ENCODE measurements around the gene AKAP7.

The AKAP7 gene

GRCh38 chr6:131146865-131147264 lies 11.6 kb downstream of the AKAP7 start:
- TF ChIP-seq Cebpa-rat (IDR thresholded peaks at IDR 0.05): no peak
- no peak overlapping the region for H3K9ac ChIP-seq
- H4K20me1 ChIP-seq: no peaks in the 10 kb centered on the region
- H3K4me2 ChIP-seq: no peak overlapping the region
- peaks cover 0 to 17% (median 9%) of the 10 kb centered on the region in 11 experiments; a peak in 14 of 22 replicates for H3K9me3 ChIP-seq (replicated peaks in 1 of 11)
- H3K4me3 ChIP-seq: no peak overlapping the region
- H3K4me1 ChIP-seq: no peaks in the 10 kb centered on the region
- H3K27ac ChIP-seq: no peak overlapping the region
- H3K27me3 ChIP-seq: no peaks in the 10 kb centered on the region
- peaks cover 0 to 19% (median 7%) of the 10 kb centered on the region in 11 experiments; a peak in 9 of 22 replicates for H3K36me3 ChIP-seq

DNA sequence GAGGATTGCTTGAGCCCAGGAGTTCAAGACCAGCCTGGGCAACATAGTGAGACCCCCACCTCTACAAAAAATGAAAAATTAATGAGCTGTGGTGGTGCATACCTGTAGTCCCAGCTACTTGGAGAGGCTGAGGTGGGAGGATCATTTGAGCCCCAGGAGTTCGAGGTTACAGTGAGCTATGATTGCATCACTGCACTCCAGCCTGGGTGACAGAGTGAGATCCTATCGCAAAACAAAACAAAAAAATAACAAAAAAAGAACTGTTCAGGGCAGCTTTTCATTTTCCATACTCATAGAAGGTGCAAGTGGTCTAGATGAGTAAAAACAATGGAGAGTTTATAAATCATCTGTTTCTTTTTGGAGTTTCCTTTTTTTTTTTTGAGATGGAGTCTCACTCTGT lies 21.1 kb downstream of the AKAP7 start:
- no peaks in the 10 kb centered on the region for H3K36me3 ChIP-seq
- no peak overlapping the region for H3K9ac ChIP-seq
- no peak overlapping the region for H3K27ac ChIP-seq
- no peaks in the 10 kb centered on the region for H3K27me3 ChIP-seq
- no peak overlapping the region for H3K4me2 ChIP-seq
- H3K4me3 ChIP-seq: no peak overlapping the region
- H3K4me1 ChIP-seq: no peaks in the 10 kb centered on the region
- no peaks in the 10 kb centered on the region for H4K20me1 ChIP-seq
- TF ChIP-seq Cebpa-rat (IDR thresholded peaks at IDR 0.05): no peak
- no peaks in the 10 kb centered on the region for H3K9me3 ChIP-seq (replicated peaks in 1 of 11)

- TF ChIP-seq Cebpa-rat (IDR thresholded peaks at IDR 0.05): no peak
- Histone ChIP-seq H3K36me3 (no peaks in the 10 kb centered on the region), H3K4me1 (no peaks in the 10 kb centered on the region), H3K27ac (no peak overlapping the region), H3K4me2 (no peak overlapping the region), H3K9ac (no peak overlapping the region), H3K27me3 (no peaks in the 10 kb centered on the region), H4K20me1 (no peaks in the 10 kb centered on the region), H3K9me3 (replicated peaks in 1 of 11) (no peaks in the 10 kb centered on the region), H3K4me3 (no peak overlapping the region)
These were observed 24.3 kb downstream of the AKAP7 start for GRCh38 chr6:131159578-131159977.

DNA sequence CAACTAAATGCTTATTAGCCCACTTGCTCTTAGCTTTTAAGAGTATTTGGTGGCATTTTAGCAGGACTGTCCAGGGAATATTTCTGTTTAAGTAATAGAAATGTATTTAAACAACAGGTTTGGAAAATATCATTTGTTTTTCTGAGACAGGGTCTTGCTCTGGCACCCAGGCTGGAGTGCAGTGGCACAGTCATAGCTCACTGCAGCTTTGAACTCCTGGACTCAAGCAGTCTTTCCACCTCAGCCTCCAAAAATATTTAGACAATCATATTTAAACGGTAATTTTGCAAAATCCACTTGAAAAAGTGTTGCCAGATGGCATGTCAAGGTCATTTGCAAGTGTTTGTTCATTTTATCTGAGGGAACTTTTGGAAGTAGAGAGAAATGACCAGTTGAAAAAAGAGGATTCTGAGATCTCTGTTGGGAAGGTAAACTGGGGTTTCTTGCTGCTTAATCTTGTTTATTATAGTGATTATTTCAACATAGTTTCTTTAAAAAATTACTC lies 25.0 kb downstream of the AKAP7 start:
- no peaks in the 10 kb centered on the region for H3K4me1 ChIP-seq
- H4K20me1 ChIP-seq: no peaks in the 10 kb centered on the region
- no peak for TF ChIP-seq Cebpa-rat (IDR thresholded peaks at IDR 0.05)
- no peak overlapping the region for H3K4me3 ChIP-seq
- H3K36me3 ChIP-seq: peaks cover 0 to under 1% (median 0%) of the 10 kb centered on the region in 11 experiments; a peak in 1 of 22 replicates
- no peaks in the 10 kb centered on the region for H3K9me3 ChIP-seq (replicated peaks in 1 of 11)
- H3K4me2 ChIP-seq: no peak overlapping the region
- no peak overlapping the region for H3K9ac ChIP-seq
- no peaks in the 10 kb centered on the region for H3K27me3 ChIP-seq
- no peak overlapping the region for H3K27ac ChIP-seq

GRCh38 chr6:131161987-131162386 lies 26.7 kb downstream of the AKAP7 start:
- no peak for TF ChIP-seq Cebpa-rat (IDR thresholded peaks at IDR 0.05)
- Histone ChIP-seq H3K27me3 (no peaks in the 10 kb centered on the region), H3K9me3 (replicated peaks in 1 of 11) (no peaks in the 10 kb centered on the region), H3K27ac (no peak overlapping the region), H3K4me3 (no peak overlapping the region), H3K9ac (no peak overlapping the region), H4K20me1 (no peaks in the 10 kb centered on the region), H3K4me1 (no peaks in the 10 kb centered on the region), H3K36me3 (peaks cover 0 to 6% (median 0%) of the 10 kb centered on the region in 11 experiments; a peak in 4 of 22 replicates), H3K4me2 (no peak overlapping the region)

GRCh38 chr6:131163886-131164285 lies 28.6 kb downstream of the AKAP7 start:
- no peak overlapping the region for H3K27ac ChIP-seq
- TF ChIP-seq Cebpa-rat (IDR thresholded peaks at IDR 0.05): no peak
- no peaks in the 10 kb centered on the region for H4K20me1 ChIP-seq
- H3K4me2 ChIP-seq: no peak overlapping the region
- peaks cover 0 to 6% (median 0%) of the 10 kb centered on the region in 11 experiments; a peak in 4 of 22 replicates for H3K36me3 ChIP-seq
- no peak overlapping the region for H3K9ac ChIP-seq
- H3K4me1 ChIP-seq: no peaks in the 10 kb centered on the region
- H3K4me3 ChIP-seq: no peak overlapping the region
- no peaks in the 10 kb centered on the region for H3K27me3 ChIP-seq
- H3K9me3 ChIP-seq (replicated peaks in 1 of 11): no peaks in the 10 kb centered on the region

- TF ChIP-seq Cebpa-rat (IDR thresholded peaks at IDR 0.05): no peak
- Histone ChIP-seq H3K4me2 (no peak overlapping the region), H3K9me3 (replicated peaks in 1 of 11) (no peaks in the 10 kb centered on the region), H3K36me3 (peaks cover 0 to 11% (median 0%) of the 10 kb centered on the region in 11 experiments; a peak in 5 of 22 replicates), H3K4me1 (no peaks in the 10 kb centered on the region), H3K4me3 (no peak overlapping the region), H4K20me1 (no peaks in the 10 kb centered on the region), H3K27ac (no peak overlapping the region), H3K9ac (no peak overlapping the region), H3K27me3 (no peaks in the 10 kb centered on the region)
These were observed 29.2 kb downstream of the AKAP7 start for GRCh38 chr6:131164506-131164905.

GRCh38 chr6:131167773-131168172 lies 32.5 kb downstream of the AKAP7 start:
- no peaks in the 10 kb centered on the region for H3K27me3 ChIP-seq
- no peak overlapping the region for H3K27ac ChIP-seq
- no peaks in the 10 kb centered on the region for H4K20me1 ChIP-seq
- H3K4me1 ChIP-seq: no peaks in the 10 kb centered on the region
- H3K4me3 ChIP-seq: no peak overlapping the region
- TF ChIP-seq Cebpa-rat (IDR thresholded peaks at IDR 0.05): no peak
- peaks cover 0 to 12% (median 0%) of the 10 kb centered on the region in 11 experiments; a peak in 5 of 22 replicates for H3K36me3 ChIP-seq
- no peak overlapping the region for H3K9ac ChIP-seq
- no peaks in the 10 kb centered on the region for H3K9me3 ChIP-seq (replicated peaks in 1 of 11)
- H3K4me2 ChIP-seq: no peak overlapping the region

- H4K20me1 ChIP-seq: no peaks in the 10 kb centered on the region
These were observed 34.3 kb downstream of the AKAP7 start for GRCh38 chr6:131169613-131170012.

GRCh38 chr6:131172222-131172621 lies 37.0 kb downstream of the AKAP7 start:
- Histone ChIP-seq H3K4me2 (no peak overlapping the region), H4K20me1 (no peaks in the 10 kb centered on the region), H3K36me3 (peaks cover 0 to 6% (median 0%) of the 10 kb centered on the region in 11 experiments; a peak in 1 of 22 replicates), H3K27ac (no peak overlapping the region), H3K27me3 (no peaks in the 10 kb centered on the region), H3K4me3 (no peak overlapping the region), H3K4me1 (no peaks in the 10 kb centered on the region), H3K9me3 (replicated peaks in 1 of 11) (no peaks in the 10 kb centered on the region), H3K9ac (no peak overlapping the region)
- no peak for TF ChIP-seq Cebpa-rat (IDR thresholded peaks at IDR 0.05)

More at GRCh38 chr6:131169613-131170012, 34.3 kb downstream of the AKAP7 start:
- Histone ChIP-seq H3K36me3 (peaks cover 0 to 12% (median 0%) of the 10 kb centered on the region in 11 experiments; a peak in 5 of 22 replicates), H3K9ac (no peak overlapping the region), H3K27ac (no peak overlapping the region), H3K4me2 (no peak overlapping the region), H3K9me3 (replicated peaks in 1 of 11) (no peaks in the 10 kb centered on the region), H3K4me3 (no peak overlapping the region), H3K4me1 (no peaks in the 10 kb centered on the region), H3K27me3 (no peaks in the 10 kb centered on the region)
- TF ChIP-seq Cebpa-rat (IDR thresholded peaks at IDR 0.05): no peak
